ENCODE data around the gene HES7. TPM values are rescaled to one million over a fixed set of nuclear protein-coding genes. Genes with fewer than 3 reads are reported as not detected.

Gene HES7
- total RNA-seq, 2 experiments from 2014 or later, result 0.15 to 0.20 TPM

DNA sequence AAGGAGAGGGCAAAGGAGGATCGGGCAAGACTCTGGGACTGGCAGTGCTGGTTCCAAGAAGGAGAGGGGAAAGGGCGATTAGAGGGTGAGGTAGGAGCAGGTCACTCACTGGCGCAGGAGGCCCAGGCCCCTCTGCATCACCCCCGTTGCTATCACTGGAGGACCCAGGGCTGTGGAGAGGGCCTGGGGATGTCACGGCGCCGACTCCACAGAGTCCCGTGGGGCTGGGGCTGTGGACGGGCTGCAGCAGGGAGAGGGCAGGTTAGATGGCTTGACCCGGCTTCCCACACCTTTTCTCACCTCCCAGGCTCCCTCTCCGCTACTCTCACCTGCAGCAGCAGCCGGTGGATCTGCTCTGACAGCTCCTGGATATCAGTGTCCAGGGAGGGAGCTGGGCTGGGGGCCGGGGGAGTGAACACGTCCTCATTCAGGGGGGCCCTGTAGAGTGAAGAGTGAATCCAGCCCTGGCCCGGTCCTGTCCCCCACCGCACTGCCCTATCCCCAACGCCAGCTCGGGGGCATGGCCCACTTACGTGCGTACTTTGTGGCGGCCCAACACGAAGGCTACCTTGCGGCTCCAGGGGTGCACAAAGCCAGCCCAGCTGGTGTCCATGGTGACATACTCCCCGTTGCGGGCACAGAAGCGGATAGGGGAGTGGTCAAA, 23.4 kb upstream of the HES7 start:
- H3K4me1 Mint-ChIP-seq, result peaks cover 13% of the 10 kb centered on the region
- ChIA-PET POLR2A (no interaction called here), CTCF (interaction anchor here (1.0 to 6.7 kb wide), 3 partner anchors 8 to 136 kb away, joined by 4 to 54 read pairs (median 9); no protein-coding TSS in a partner anchor)
- H3K27ac Mint-ChIP-seq, result no peak overlapping the region
- no peaks in the 10 kb centered on the region for H3K9me3 Mint-ChIP-seq
- no peak overlapping the region for H3K4me3 Mint-ChIP-seq
- no peak for DNase-seq
- H3K36me3 Mint-ChIP-seq (ENCODE audit: low read depth), result peaks cover 31% of the 10 kb centered on the region
- H3K27me3 Mint-ChIP-seq, result no peaks in the 10 kb centered on the region

DNA sequence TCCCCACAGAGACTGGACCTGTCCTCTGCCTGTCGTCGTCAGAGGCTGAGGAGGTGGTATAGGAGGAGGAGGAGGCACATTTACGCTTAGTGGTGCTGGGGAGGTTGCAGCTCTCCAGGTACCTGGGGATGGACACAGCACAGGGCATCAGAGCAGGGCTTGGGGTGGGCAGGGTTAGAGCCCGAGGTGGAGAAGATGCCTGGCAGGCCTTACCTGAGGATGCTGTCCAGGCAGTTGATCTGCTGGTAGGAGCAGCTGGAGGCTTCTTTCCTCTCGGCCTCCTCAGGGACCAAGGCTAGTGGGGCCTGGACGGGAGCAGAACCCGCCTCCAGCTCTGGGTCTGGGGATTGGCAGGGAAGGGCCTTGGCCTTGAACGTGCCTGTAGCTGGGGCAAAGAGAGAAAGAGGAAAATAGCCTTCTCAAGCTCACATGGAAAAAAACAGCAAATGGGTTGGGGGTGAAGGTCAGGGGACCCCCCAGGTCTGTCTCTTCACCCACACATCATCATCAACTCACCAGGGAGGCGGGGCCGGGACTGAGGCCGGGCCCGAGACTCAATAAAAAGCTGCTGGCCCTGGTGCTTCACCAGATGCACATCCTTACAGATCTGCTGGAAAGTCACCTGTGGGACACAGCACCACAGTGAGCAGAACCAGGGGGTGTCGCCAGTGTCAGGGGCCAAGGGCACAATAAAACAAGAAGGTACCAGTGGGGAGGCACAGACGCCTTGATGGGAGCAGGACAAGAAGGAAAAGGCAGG, 22.7 kb upstream of the HES7 start:
- ChIA-PET CTCF (interaction anchor here (1.0 to 6.7 kb wide), 4 partner anchors 7 to 137 kb away, joined by 4 to 54 read pairs (median 7); no protein-coding TSS in a partner anchor), POLR2A (no interaction called here)
- Mint-ChIP-seq H3K4me3 (no peak overlapping the region), H3K36me3 (ENCODE audit: low read depth) (peaks cover 36% of the 10 kb centered on the region), H3K9me3 (no peaks in the 10 kb centered on the region), H3K27me3 (no peaks in the 10 kb centered on the region), H3K27ac (no peak overlapping the region), H3K4me1 (peaks cover 9% of the 10 kb centered on the region)
- no peak for DNase-seq

DNA sequence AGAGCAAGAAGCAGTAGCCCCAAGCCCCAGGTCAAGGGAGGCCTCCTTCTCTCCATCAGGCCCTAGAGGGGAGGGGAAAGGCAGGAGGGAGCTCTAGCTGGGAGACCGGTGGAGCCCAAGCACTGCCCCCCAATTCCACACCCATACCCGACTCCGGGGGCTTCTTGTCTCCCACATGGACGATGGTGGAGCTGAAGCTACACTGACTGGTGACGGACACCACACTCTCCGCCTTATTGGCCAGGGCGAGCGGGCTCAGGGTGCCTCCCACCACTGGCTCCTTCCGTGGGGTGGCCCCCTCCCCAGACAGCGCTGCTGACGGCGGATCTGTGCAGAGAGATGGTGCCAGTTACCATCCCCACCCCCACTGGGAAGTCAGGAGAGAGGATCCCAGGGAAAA, 21.9 kb upstream of the HES7 start:
- Mint-ChIP-seq H3K27ac (peak overlapping the region; percentile 25), H3K36me3 (ENCODE audit: low read depth) (peaks cover 42% of the 10 kb centered on the region)
- CTCF ChIA-PET, result interaction anchor here (1.1 to 2.2 kb wide), 3 partner anchors 10 to 24 kb away, joined by 3 to 9 read pairs (median 5); no protein-coding TSS in a partner anchor

DNA sequence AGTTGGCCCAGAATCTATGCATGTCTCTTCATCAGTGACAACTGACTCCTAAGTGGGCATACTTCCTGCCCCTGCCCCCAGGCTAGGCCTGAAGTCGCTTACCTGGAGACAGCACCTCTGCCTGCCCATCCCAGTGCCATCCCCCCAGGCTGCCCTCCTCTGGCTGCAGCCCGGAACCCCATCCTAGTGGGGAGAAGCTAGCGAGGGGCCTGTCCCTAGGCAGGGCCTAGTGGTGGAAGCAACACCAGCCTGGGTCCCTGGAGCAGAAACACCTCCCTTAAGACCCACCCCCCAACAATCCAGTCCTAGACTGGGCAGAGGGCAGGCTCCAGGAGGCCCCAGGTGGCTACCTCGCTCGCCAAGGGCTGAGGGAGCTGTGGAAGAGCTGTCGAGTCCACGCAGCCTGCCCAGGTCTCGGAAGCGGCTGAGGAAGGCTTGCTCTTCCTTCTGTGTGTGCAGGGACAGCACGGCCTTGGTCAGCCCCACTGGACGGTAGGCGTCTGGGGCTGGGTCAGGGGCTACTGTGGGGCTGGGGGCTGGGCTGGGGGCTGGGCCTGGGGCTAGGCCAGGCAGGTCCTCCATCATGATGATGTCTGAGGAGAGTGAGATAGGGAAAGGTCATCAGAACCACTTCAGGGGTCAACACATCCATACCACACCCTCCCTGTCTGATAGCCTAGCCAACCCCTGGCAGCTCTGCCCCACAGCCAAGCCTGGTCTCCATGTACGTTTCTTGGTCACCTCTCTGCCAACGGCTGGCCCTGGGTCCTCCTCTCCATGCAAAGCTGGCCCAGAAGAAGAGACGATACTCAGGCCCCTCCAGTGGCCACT, 20.7 kb upstream of the HES7 start:
- ChIA-PET POLR2A (no interaction called here), CTCF (interaction anchor here (1.1 to 1.6 kb wide), 3 partner anchors 14 to 26 kb away, joined by 3 to 5 read pairs (median 3); partner anchors contain the start of gene ALOXE3)
- Mint-ChIP-seq H3K4me1 (no peaks in the 10 kb centered on the region), H3K27me3 (no peaks in the 10 kb centered on the region), H3K27ac (no peak overlapping the region), H3K9me3 (no peaks in the 10 kb centered on the region), H3K36me3 (ENCODE audit: low read depth) (peaks cover 42% of the 10 kb centered on the region), H3K4me3 (no peak overlapping the region)
- no peak for DNase-seq

More for the DNA sequence above, 21.9 kb upstream of the HES7 start:
- no peak overlapping the region for H3K4me3 Mint-ChIP-seq
- POLR2A ChIA-PET, result no interaction called here
- no peaks in the 10 kb centered on the region for H3K9me3 Mint-ChIP-seq
- H3K27me3 Mint-ChIP-seq, result no peaks in the 10 kb centered on the region
- DNase-seq, result no peak
- peaks cover 6% of the 10 kb centered on the region for H3K4me1 Mint-ChIP-seq

DNA sequence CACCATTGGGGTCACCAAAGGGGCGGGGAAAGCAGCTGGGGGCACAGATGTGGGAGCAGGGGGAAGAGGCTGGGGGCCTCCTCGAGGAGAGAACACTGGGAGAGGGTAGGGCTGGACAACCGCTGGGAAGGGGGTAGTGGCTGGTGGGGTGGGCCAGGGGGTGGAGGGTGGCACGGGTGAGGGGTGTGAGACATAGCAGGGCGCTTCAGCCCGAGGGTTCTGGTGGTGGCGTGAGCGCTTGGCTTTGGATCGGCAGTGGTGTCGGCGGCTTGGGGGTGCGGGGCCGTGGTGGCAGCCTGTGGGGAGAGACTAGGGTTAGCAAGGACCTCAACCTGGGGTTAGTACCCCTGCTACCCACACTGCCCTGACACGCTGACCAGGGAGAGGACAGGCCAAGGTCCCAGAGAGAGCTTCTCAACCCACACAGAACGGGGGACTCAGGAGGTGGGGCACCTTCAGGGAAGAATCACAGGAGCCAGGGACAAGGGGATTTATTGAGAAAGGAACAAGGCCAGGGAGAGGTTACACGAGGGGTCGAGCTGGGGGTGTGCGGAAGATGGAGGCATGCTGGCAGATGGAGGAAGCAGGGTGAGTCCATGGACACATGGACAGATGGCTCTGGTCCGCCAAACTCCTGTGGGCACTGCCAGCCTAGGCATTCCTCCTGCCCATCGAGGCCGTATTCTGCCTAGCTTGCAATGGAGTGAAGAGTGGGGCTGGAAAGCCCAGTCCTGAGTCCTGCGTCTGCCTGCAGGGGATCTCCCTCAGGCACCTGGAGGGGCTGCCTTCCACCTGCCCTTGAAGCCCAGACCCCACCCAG, 19.9 kb upstream of the HES7 start:
- H3K27ac Mint-ChIP-seq, result no peak overlapping the region

DNA sequence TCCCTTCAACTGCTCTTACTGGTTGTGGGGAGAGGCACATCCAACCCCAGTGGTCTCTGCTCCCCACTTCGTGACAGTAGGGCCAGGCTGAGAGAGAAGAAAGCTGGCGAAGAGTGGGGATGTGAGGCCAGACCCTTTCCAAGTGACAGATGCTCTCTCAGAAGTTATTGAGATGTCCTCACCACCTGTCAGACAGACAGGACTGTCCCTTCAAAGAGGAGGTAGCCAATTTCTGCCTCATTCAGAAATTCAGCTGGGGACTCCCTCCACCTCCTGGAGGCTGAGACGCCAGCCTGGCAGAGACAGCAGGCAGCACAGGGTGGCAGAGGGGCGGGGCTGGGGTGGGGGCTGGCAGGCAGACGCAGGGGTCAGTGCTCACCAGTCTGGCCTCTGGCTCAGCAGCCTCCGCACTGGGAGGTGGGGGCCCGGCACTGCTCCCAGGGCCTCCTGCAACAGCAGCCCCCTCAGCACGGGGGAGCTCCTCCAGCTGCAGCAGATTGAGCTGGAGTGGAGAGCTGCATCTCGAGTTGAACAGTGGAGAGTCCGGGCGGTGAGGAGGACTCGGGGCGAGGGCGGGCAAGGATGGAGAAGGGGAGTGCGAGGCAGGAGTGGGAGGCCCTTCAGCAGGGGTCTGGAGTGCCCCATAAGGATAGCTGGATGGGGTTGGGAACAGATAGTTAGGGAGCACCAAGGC, 19.1 kb upstream of the HES7 start:
- ChIA-PET POLR2A (no interaction called here), CTCF (interaction anchor here (1.1 to 1.6 kb wide), 2 partner anchors 15 to 24 kb away, joined by 3 read pairs; partner anchors contain the start of gene ALOXE3)
- Mint-ChIP-seq H3K9me3 (no peaks in the 10 kb centered on the region), H3K36me3 (ENCODE audit: low read depth) (peaks cover 36% of the 10 kb centered on the region), H3K27me3 (no peaks in the 10 kb centered on the region), H3K4me1 (no peaks in the 10 kb centered on the region), H3K27ac (no peak overlapping the region), H3K4me3 (no peak overlapping the region)
- no peak for DNase-seq

More for the DNA sequence above, 19.9 kb upstream of the HES7 start:
- peaks cover 42% of the 10 kb centered on the region for H3K36me3 Mint-ChIP-seq (ENCODE audit: low read depth)
- ChIA-PET POLR2A (no interaction called here), CTCF (interaction anchor here (1.1 to 1.6 kb wide), 2 partner anchors 15 to 25 kb away, joined by 3 read pairs; partner anchors contain the start of gene ALOXE3)
- H3K27me3 Mint-ChIP-seq, result no peaks in the 10 kb centered on the region
- no peak for DNase-seq
- H3K9me3 Mint-ChIP-seq, result no peaks in the 10 kb centered on the region
- no peak overlapping the region for H3K4me3 Mint-ChIP-seq
- no peaks in the 10 kb centered on the region for H3K4me1 Mint-ChIP-seq

DNA sequence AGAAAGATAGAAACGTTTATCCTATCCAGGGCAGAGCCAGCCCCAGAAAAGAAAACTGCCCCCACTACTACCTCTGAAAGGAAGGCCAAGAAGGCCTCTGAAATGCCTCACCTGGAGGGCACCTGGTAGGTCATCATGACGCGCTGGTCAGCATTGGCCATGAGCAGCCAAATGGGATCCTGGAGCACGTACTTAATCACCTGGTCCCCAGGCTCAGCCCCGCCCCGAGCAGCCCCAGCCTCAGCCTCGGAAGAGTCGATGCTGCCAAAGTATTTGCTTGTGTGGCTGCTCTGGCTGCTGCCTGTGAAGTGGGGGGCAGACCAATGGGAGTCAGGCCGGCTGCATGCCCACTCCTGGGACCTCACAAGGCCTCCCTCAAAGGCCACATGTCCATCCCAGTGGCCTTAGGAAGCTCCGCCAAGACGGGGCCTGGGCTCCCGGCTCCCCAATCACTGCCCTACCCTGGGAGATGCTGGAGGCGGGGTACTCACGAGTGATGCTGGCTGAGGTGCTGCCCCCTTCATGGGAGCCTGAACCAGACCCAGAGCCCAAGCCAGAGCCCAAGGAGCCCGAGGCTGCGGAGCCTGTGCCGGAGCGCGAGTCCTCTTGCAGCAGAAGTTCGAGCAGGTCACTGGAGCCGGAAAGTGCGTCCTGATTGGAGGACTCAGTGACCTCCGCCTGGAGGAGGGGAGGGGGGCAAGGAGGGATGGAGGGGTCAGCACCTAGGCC, 18.4 kb upstream of the HES7 start:
- no peak for DNase-seq
- Mint-ChIP-seq H3K36me3 (ENCODE audit: low read depth) (peaks cover 31% of the 10 kb centered on the region), H3K9me3 (no peaks in the 10 kb centered on the region), H3K4me3 (no peak overlapping the region), H3K27me3 (no peaks in the 10 kb centered on the region), H3K4me1 (no peaks in the 10 kb centered on the region), H3K27ac (no peak overlapping the region)
- POLR2A ChIA-PET, result no interaction called here
- CTCF ChIA-PET, result interaction anchor here (1.1 to 7.0 kb wide), 4 partner anchors 14 to 80 kb away, joined by 3 to 68 read pairs (median 4); no protein-coding TSS in a partner anchor

DNA sequence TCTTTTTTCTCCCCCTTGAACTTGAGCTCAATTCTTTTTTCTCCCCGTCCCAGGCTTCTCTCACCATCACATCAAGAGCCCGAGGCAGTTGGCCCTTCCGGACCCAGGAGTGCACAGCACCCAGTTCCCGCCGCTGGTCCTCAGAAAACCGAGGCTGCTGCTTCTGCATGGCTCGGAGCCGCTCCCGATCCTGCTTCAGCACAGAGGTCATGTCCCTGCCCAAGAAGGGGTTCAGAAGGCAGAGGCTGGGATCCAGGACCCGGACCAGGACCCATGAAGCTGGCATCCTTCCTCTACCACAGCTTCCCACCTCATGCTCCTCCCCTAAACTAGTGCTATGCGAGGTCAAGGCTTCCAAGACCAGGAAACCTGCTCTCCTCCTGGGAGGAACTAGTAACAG, 17.8 kb upstream of the HES7 start:
- Mint-ChIP-seq H3K4me3 (no peak overlapping the region), H3K9me3 (no peaks in the 10 kb centered on the region), H3K4me1 (peaks cover under 1% of the 10 kb centered on the region), H3K27ac (no peak overlapping the region), H3K27me3 (peaks cover under 1% of the 10 kb centered on the region), H3K36me3 (ENCODE audit: low read depth) (peaks cover 27% of the 10 kb centered on the region)
- CTCF ChIA-PET, result interaction anchor here (1.1 to 7.0 kb wide), 4 partner anchors 8 to 81 kb away, joined by 3 to 68 read pairs (median 30); partner anchors contain the start of gene PER1
- DNase-seq, result no peak
- POLR2A ChIA-PET, result no interaction called here

DNA sequence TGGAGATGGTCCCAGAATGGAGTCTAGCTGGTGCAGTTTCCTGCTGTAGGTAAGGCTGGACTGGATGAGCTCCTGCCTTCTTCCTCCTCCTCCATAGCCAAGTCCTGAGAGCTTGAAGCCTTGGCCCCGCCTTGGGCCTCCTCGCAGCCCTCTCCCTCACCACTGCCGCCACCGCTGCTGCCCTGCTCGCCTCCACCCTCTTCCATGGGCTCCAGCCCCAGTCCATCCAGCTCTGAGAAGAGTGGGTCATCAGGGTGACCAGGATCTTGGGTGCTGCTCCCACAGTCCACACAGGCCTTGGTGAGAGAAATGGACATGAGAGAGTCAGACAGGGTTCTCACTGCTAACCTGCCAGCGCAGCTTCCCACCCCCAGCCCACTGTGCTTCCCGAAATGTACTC, 17.1 kb upstream of the HES7 start:
- no peak overlapping the region for H3K4me3 Mint-ChIP-seq
- ChIA-PET CTCF (interaction anchor here (0.8 to 7.0 kb wide), 7 partner anchors 8 to 82 kb away, joined by 3 to 68 read pairs (median 8); partner anchors contain the start of gene PER1), POLR2A (no interaction called here)
- peaks cover 21% of the 10 kb centered on the region for H3K36me3 Mint-ChIP-seq (ENCODE audit: low read depth)
- peaks cover 5% of the 10 kb centered on the region for H3K27me3 Mint-ChIP-seq
- peaks cover 2% of the 10 kb centered on the region for H3K4me1 Mint-ChIP-seq
- DNase-seq, result no peak
- no peaks in the 10 kb centered on the region for H3K9me3 Mint-ChIP-seq
- no peak overlapping the region for H3K27ac Mint-ChIP-seq

DNA sequence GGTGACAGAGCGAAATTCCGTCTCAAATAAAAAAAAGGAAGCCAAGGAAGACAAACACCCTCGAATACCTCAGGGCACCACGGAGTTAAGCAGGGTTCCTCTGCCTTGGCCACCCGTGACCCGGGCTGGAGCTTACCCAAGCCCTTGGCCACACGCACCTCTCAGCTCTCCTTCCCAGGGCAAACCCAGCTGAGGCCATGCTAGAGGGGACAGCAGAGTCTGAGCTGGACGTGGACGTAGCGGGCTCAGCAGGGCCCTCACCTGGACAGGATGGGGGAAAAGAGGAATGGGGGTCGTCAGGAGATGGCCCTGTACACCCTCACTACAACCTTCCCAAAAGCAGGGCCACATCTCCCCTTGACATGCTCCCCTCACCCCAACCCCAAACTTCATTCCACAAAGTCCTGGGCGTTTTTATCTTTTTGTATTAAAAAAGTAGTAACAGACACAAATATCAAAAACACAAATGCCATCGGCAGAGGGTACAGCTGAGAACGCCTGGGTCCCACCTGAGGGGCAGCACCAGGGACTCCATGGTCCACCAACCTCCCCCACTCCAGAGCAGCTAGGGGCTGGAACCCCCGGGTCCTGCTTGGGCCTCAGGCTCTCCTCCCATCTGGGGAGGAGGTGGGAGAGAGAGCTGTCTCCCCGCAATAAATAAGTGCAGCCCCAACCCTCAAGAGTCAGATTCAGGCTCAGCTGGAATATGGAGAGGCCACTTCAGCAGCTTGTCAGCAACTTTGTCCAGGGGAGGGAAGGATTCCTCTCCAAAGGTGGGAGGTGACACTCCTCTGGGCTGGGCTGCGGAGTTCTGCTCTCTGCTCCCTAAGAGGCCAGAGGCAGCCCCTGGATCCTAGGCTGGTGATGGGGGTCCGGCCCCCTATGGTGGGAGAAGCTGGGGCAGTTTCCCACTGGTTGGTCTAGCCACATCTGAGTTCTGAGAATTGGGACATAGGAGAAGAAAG, 16.4 kb upstream of the HES7 start:
- CTCF ChIA-PET, result interaction anchor here (0.8 to 7.0 kb wide), 10 partner anchors 9 to 82 kb away, joined by 3 to 68 read pairs (median 6); partner anchors contain the start of gene PER1
- H3K4me1 Mint-ChIP-seq, result peaks cover 2% of the 10 kb centered on the region
- no peak for DNase-seq
- no peaks in the 10 kb centered on the region for H3K9me3 Mint-ChIP-seq
- peaks cover 16% of the 10 kb centered on the region for H3K36me3 Mint-ChIP-seq (ENCODE audit: low read depth)
- no peak overlapping the region for H3K4me3 Mint-ChIP-seq
- POLR2A ChIA-PET, result interaction anchor here (1.7 kb wide), 1 partner anchor 17 kb away, joined by 5 read pairs; no protein-coding TSS in a partner anchor
- H3K27me3 Mint-ChIP-seq, result peaks cover 5% of the 10 kb centered on the region
- no peak overlapping the region for H3K27ac Mint-ChIP-seq

Measured in activated CD4-positive, alpha-beta T cell treated with anti-CD3 and anti-CD28 coated beads, Interleukin-2, amount 10 ng/mL, durations not matched to agents 7 days and 5 days (primary cell).